GM19240 (cell line): ENCODE measurements around the gene LTA.

Source experiments
- DNase-seq: peaks from one replicate; pipeline ENCODE4 v3.0.0; 2011; ENCODE audit warnings: low spot score; ENCODE audit not compliant: insufficient read length

Gene LTA

GRCh38 chr6:31622684-31623091 is 50.6 kb downstream of the LTA start:
- DNase-seq: no peak
